ENCODE data around the gene TRDMT1. TPM values are rescaled to one million over a fixed set of nuclear protein-coding genes. Genes with fewer than 3 reads are reported as not detected.

TRDMT1 gene
- total and polyA plus RNA-seq, 2 experiments from 2014 or later, result 3.5 to 4.2 TPM

DNA sequence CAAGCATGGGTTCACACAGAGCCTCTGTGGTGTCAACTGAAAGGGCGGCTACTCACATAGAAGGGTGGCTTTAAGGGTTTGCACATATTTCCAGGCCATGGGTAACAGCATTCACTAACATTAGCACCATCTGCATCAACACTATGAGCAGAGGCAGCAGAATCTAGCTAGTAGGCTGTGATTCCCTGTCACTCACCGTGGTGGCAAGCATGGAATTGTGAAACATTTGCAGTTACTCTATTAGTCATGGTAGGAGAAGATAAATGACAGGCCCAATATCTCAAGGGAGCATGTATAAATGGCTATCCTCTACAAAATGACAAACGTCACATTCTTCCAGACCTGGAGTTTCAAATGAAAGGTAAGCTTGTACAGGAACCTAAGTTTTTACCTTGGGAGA lies 39.7 kb downstream of the TRDMT1 start:
- Histone ChIP-seq H3K27me3 (no peaks in the 10 kb centered on the region), H3K27ac (no peak overlapping the region), H3K4me3 (no peak overlapping the region), H3K4me2 (no peak overlapping the region), H3K9me3 (ENCODE audit: low read depth) (no peaks in the 10 kb centered on the region), H2AFZ (no peak overlapping the region), H4K20me1 (ENCODE audit: insufficient read depth, poor library complexity, severe bottlenecking) (no peaks in the 10 kb centered on the region), H3K79me2 (no peaks in the 10 kb centered on the region), H3K4me1 (ENCODE audit: insufficient read depth) (no peaks in the 10 kb centered on the region), H3K36me3 (replicated peaks; ENCODE audit: insufficient read depth, low read depth) (no peaks in the 10 kb centered on the region), H3K9me2 (replicated peaks; ENCODE audit: insufficient read depth) (no peaks in the 10 kb centered on the region)
- 59% methylated on average over 3 of the region's 3 CpGs for WGBS (ENCODE audit: low lambda C conversion rate, missing lambda C conversion rate)
- no peak for TF ChIP-seq EZH2 (IDR thresholded peaks at IDR 0.05; ENCODE audit: borderline replicate concordance)
- TF ChIP-seq EZH2phosphoT487 (IDR thresholded peaks at IDR 0.05; ENCODE audit: low read depth, severe bottlenecking, unreplicated experiment), result no peak
- TF ChIP-seq, protein P1, sequence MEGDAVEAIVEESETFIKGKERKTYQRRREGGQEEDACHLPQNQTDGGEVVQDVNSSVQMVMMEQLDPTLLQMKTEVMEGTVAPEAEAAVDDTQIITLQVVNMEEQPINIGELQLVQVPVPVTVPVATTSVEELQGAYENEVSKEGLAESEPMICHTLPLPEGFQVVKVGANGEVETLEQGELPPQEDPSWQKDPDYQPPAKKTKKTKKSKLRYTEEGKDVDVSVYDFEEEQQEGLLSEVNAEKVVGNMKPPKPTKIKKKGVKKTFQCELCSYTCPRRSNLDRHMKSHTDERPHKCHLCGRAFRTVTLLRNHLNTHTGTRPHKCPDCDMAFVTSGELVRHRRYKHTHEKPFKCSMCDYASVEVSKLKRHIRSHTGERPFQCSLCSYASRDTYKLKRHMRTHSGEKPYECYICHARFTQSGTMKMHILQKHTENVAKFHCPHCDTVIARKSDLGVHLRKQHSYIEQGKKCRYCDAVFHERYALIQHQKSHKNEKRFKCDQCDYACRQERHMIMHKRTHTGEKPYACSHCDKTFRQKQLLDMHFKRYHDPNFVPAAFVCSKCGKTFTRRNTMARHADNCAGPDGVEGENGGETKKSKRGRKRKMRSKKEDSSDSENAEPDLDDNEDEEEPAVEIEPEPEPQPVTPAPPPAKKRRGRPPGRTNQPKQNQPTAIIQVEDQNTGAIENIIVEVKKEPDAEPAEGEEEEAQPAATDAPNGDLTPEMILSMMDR (IDR thresholded peaks at IDR 0.05; ENCODE audit: poor library complexity), result no peak
- no peak for DNase-seq (ENCODE audit: low spot score)

- H2AFZ ChIP-seq, result no peak overlapping the region
- no peak overlapping the region for H3K4me3 ChIP-seq
- H3K9me3 ChIP-seq (ENCODE audit: low read depth), result no peaks in the 10 kb centered on the region
- H3K27me3 ChIP-seq, result no peaks in the 10 kb centered on the region
- no peak overlapping the region for H3K4me2 ChIP-seq
- no peaks in the 10 kb centered on the region for H3K9me2 ChIP-seq (replicated peaks; ENCODE audit: insufficient read depth)
- H3K27ac ChIP-seq, result no peak overlapping the region
- no peaks in the 10 kb centered on the region for H4K20me1 ChIP-seq (ENCODE audit: insufficient read depth, poor library complexity, severe bottlenecking)
- 45% methylated on average over 2 of the region's 2 CpGs for WGBS (ENCODE audit: low lambda C conversion rate, missing lambda C conversion rate)
- TF ChIP-seq, protein P1 (IDR thresholded peaks at IDR 0.05; ENCODE audit: poor library complexity), result no peak
- TF ChIP-seq EZH2phosphoT487 (IDR thresholded peaks at IDR 0.05; ENCODE audit: low read depth, severe bottlenecking, unreplicated experiment) (no peak), EZH2 (IDR thresholded peaks at IDR 0.05; ENCODE audit: borderline replicate concordance) (no peak)
- H3K4me1 ChIP-seq (ENCODE audit: insufficient read depth), result peaks cover 10% of the 10 kb centered on the region
- no peaks in the 10 kb centered on the region for H3K79me2 ChIP-seq
- no peak for DNase-seq (ENCODE audit: low spot score)
- H3K36me3 ChIP-seq (replicated peaks; ENCODE audit: insufficient read depth, low read depth), result no peaks in the 10 kb centered on the region
Measured at GRCh38 chr10:17157024-17157423, 44.4 kb downstream of the TRDMT1 start.

DNA sequence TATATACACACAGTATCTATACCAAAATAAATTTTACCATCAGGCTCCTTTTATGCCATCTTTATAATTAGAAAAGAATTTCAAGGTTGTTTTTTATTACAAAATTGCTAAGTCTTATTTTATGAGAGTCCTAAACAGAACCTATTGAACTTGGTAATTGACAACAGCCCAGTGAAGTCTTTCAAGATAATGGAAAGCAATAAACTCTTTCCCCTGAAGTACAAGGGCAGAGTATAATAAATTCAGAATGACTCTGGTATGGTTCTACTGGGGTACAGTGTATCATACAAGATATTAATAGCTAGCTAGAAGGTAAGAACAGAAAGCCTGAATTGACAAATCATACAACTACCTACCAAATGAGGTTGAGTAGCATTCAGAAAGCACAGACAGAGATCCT lies 45.6 kb downstream of the TRDMT1 start:
- Histone ChIP-seq H3K27me3 (no peaks in the 10 kb centered on the region), H3K79me2 (no peaks in the 10 kb centered on the region), H3K27ac (no peak overlapping the region), H3K4me2 (no peak overlapping the region), H3K36me3 (replicated peaks; ENCODE audit: insufficient read depth, low read depth) (no peaks in the 10 kb centered on the region), H4K20me1 (ENCODE audit: insufficient read depth, poor library complexity, severe bottlenecking) (no peaks in the 10 kb centered on the region), H3K4me3 (no peak overlapping the region), H2AFZ (no peak overlapping the region), H3K4me1 (ENCODE audit: insufficient read depth) (peaks cover 10% of the 10 kb centered on the region), H3K9me2 (replicated peaks; ENCODE audit: insufficient read depth) (no peaks in the 10 kb centered on the region), H3K9me3 (ENCODE audit: low read depth) (no peaks in the 10 kb centered on the region)
- no peak for DNase-seq (ENCODE audit: low spot score)
- TF ChIP-seq, protein P1 (IDR thresholded peaks at IDR 0.05; ENCODE audit: poor library complexity), result no peak
- no peak for TF ChIP-seq EZH2phosphoT487 (IDR thresholded peaks at IDR 0.05; ENCODE audit: low read depth, severe bottlenecking, unreplicated experiment)
- no peak for TF ChIP-seq EZH2 (IDR thresholded peaks at IDR 0.05; ENCODE audit: borderline replicate concordance)

DNA sequence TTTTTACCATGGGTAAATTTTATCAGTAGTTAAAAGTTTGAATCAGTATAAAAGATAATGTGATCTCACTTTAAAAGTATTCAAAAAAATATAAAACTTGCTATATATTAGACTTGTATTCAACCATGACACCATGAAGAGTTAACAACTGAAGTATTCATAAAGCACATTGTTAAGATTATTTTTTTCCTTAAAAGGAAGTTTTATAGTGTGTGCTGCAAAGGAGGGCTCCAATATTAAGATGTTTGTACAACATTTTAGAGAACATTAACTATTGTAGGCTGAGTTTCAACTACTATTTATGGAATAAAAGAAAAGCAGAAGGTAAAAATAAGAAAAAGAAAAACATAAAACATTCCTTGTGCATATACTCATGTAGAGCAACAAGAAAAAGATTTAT lies 47.4 kb downstream of the TRDMT1 start:
- DNase-seq (ENCODE audit: low spot score), result no peak
- no peak overlapping the region for H3K27ac ChIP-seq
- H2AFZ ChIP-seq, result no peak overlapping the region
- no peaks in the 10 kb centered on the region for H3K36me3 ChIP-seq (replicated peaks; ENCODE audit: insufficient read depth, low read depth)
- H3K4me2 ChIP-seq, result no peak overlapping the region
- H3K27me3 ChIP-seq, result no peaks in the 10 kb centered on the region
- no peaks in the 10 kb centered on the region for H3K9me3 ChIP-seq (ENCODE audit: low read depth)
- no peak overlapping the region for H3K4me3 ChIP-seq
- no peaks in the 10 kb centered on the region for H3K79me2 ChIP-seq
- H3K9me2 ChIP-seq (replicated peaks; ENCODE audit: insufficient read depth), result no peaks in the 10 kb centered on the region
- peaks cover 10% of the 10 kb centered on the region for H3K4me1 ChIP-seq (ENCODE audit: insufficient read depth)
- no peaks in the 10 kb centered on the region for H4K20me1 ChIP-seq (ENCODE audit: insufficient read depth, poor library complexity, severe bottlenecking)
- TF ChIP-seq, protein P1 (IDR thresholded peaks at IDR 0.05; ENCODE audit: poor library complexity), result no peak
- TF ChIP-seq EZH2phosphoT487 (IDR thresholded peaks at IDR 0.05; ENCODE audit: low read depth, severe bottlenecking, unreplicated experiment), result no peak
- TF ChIP-seq EZH2 (IDR thresholded peaks at IDR 0.05; ENCODE audit: borderline replicate concordance), result no peak
